Fibroblast of lung (primary cell): Measurements from ENCODE around the gene GRIK2. TPM values are rescaled to one million over a fixed set of nuclear protein-coding genes. Genes with fewer than 3 reads are reported as not detected.

ENCODE experiments used
- DNase-seq, 2 donors: peaks; one replicate each; pipeline versions ENCODE4 v3.0.0 to v3.0.0-alpha.2; 2010; ENCODE audit warnings: low read depth in 2 of 2
- H2AFZ ChIP-seq: 2 replicates; pipeline ENCODE4 v1.5.1; 2012; ENCODE audit warnings: low read length, control low read depth, inconsistent platforms
- H3K27ac ChIP-seq: 2 replicates; pipeline ENCODE4 v1.5.1; 2011; ENCODE audit warnings: low read length, control low read depth; ENCODE audit not compliant: insufficient read depth
- H3K27me3 ChIP-seq: 2 replicates; pipeline ENCODE4 v1.5.1; 2011; ENCODE audit warnings: mild to moderate bottlenecking, low read length; ENCODE audit not compliant: control insufficient read depth, insufficient read depth
- H3K36me3 ChIP-seq: 2 replicates; pipeline ENCODE4 v1.5.1; 2011; ENCODE audit warnings: low read length; ENCODE audit not compliant: control insufficient read depth, insufficient read depth
- H3K4me1 ChIP-seq: 2 replicates; pipeline ENCODE4 v1.5.1; 2011; ENCODE audit warnings: low read length; ENCODE audit not compliant: control insufficient read depth, insufficient read depth; ENCODE audit errors: extremely low read depth
- H3K4me2 ChIP-seq: 2 replicates; pipeline ENCODE4 v1.5.1; 2011; ENCODE audit warnings: low read length, control low read depth; ENCODE audit not compliant: insufficient read depth; ENCODE audit errors: extremely low read depth
- H3K4me3 ChIP-seq, 4 experiments: fragments of 200-600 bp in 1 of 4; sonication (generic) in 1 of 4; replicated peaks in 1 of 4; 2 replicates each; pipeline ENCODE4 v1.5.1; 2011 to 2016; ENCODE audit warnings: low read length in 4 of 4, low read depth in 3 of 4, mild to moderate bottlenecking in 3 of 4, control low read depth in 2 of 4, inconsistent platforms in 1 of 4, mixed read lengths in 1 of 4; ENCODE audit not compliant: insufficient read depth in 1 of 4; ENCODE audit errors: control extremely low read depth in 1 of 4
- H3K79me2 ChIP-seq: 2 replicates; pipeline ENCODE4 v1.5.1; 2012; ENCODE audit warnings: mild to moderate bottlenecking, low read length, inconsistent platforms; ENCODE audit not compliant: control insufficient read depth, insufficient read depth
- H3K9ac ChIP-seq: 2 replicates; pipeline ENCODE4 v1.5.1; 2011; ENCODE audit warnings: mild to moderate bottlenecking, low read length, control low read depth; ENCODE audit not compliant: insufficient read depth
- H3K9me3 ChIP-seq: 2 replicates; pipeline ENCODE4 v1.5.1; 2012; ENCODE audit warnings: low read depth, low read length; ENCODE audit not compliant: control insufficient read depth, insufficient read depth
- H4K20me1 ChIP-seq: 2 replicates; pipeline ENCODE4 v1.5.1; 2011; ENCODE audit warnings: low read length; ENCODE audit not compliant: control insufficient read depth, insufficient read depth; ENCODE audit errors: extremely low read depth
- CTCF ChIP-seq, 2 donors: IDR thresholded peaks in 1 of 2; conservative IDR thresholded peaks in 1 of 2; 1 replicate in 1 of 2; 2 replicates in 1 of 2; pipeline ENCODE4 v1.5.1; 2011 to 2012; ENCODE audit warnings: low read length in 2 of 2, control low read depth in 1 of 2, inconsistent platforms in 1 of 2, low read depth in 1 of 2, mild to moderate bottlenecking in 1 of 2
- EZH2 ChIP-seq: IDR thresholded peaks from 2 replicates; pipeline ENCODE4 v1.5.1; 2012; ENCODE audit warnings: low read length, control low read depth, mild to moderate bottlenecking; ENCODE audit errors: missing control alignments
- polyA plus RNA-seq, 2 donors: library from polyadenylated mRNA; depleted of rRNA in 1 of 2; stranded (reverse) in 1 of 2; unstranded in 1 of 2; fragments of >200 nt; gene quantifications; 2 replicates each; pipeline ENCODE4 v1.2.1, GENCODE V29; 2011 to 2012; ENCODE audit warnings: missing spikeins in 1 of 2
- total RNA-seq: library from RNA; depleted of rRNA; stranded (reverse); fragments of >200 nt; gene quantifications from 2 replicates; pipeline ENCODE4 v1.2.1, GENCODE V29; 2014

Gene GRIK2
- total and polyA plus RNA-seq, 2 donors (not counting 1 experiment from before 2014, with no cell fraction given): 0.33 to 0.40 TPM

GRCh38 chr6:101539510-101540245 lies 146.2 kb downstream of the GRIK2 start:
- TF ChIP-seq EZH2 (no peak), CTCF (conservative IDR thresholded peaks at IDR 0.05 in 1 of 2, IDR thresholded peaks at IDR 0.05 in 1 of 2; ENCODE audit: low read depth in 1 of 2, low read length in 2 of 2) (no peak)
- Histone ChIP-seq H3K79me2 (no peaks in the 10 kb centered on the region), H3K9ac (peak overlapping the region; percentile 21), H3K4me1 (no peaks in the 10 kb centered on the region), H3K27me3 (no peaks in the 10 kb centered on the region), H3K36me3 (no peaks in the 10 kb centered on the region), H2AFZ (no peak overlapping the region), H3K4me2 (peak overlapping the region; percentile 13), H3K27ac (no peak overlapping the region), H3K9me3 (no peaks in the 10 kb centered on the region), H3K4me3 (no peak overlapping the region), H4K20me1 (no peaks in the 10 kb centered on the region)
- DNase-seq: peak; percentile 25 to 82

DNA sequence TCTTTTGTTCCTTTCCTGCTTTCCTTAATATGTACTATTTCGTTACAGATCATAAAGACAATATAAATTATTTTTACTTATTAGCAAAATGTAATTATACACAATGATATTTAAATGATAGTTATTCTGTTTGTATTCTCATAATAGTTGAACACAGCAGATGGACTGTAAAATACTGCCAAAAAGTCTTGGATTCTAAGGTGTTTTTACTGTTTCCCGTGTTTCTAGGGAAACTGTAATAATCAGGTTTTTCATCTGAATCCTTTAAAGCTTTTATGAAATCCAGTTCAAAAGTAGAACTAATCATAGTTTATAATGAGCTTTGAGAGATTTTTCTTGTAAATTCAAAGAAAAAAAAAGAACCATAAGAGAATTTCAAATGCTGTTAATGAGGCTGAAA lies 148.4 kb downstream of the GRIK2 start:
- Histone ChIP-seq H3K4me3 (no peak overlapping the region), H3K27me3 (no peaks in the 10 kb centered on the region), H3K79me2 (no peaks in the 10 kb centered on the region), H4K20me1 (no peaks in the 10 kb centered on the region), H3K27ac (no peak overlapping the region), H3K4me2 (no peak overlapping the region), H2AFZ (no peak overlapping the region), H3K9ac (no peak overlapping the region), H3K36me3 (no peaks in the 10 kb centered on the region), H3K4me1 (no peaks in the 10 kb centered on the region), H3K9me3 (no peaks in the 10 kb centered on the region)
- DNase-seq: no peak
- TF ChIP-seq CTCF (conservative IDR thresholded peaks at IDR 0.05 in 1 of 2, IDR thresholded peaks at IDR 0.05 in 1 of 2; ENCODE audit: low read depth in 1 of 2, low read length in 2 of 2): no peak
- TF ChIP-seq EZH2: no peak

- H3K4me2 ChIP-seq: no peak overlapping the region
- H2AFZ ChIP-seq: no peak overlapping the region
- no peaks in the 10 kb centered on the region for H3K4me1 ChIP-seq
- H3K36me3 ChIP-seq: no peaks in the 10 kb centered on the region
- H3K9me3 ChIP-seq: no peaks in the 10 kb centered on the region
- no peak overlapping the region for H3K9ac ChIP-seq
- no peaks in the 10 kb centered on the region for H4K20me1 ChIP-seq
- no peak for DNase-seq
- H3K27ac ChIP-seq: no peak overlapping the region
- no peak overlapping the region for H3K4me3 ChIP-seq
- H3K79me2 ChIP-seq: no peaks in the 10 kb centered on the region
- no peaks in the 10 kb centered on the region for H3K27me3 ChIP-seq
- TF ChIP-seq CTCF (conservative IDR thresholded peaks at IDR 0.05 in 1 of 2, IDR thresholded peaks at IDR 0.05 in 1 of 2; ENCODE audit: low read depth in 1 of 2, low read length in 2 of 2) (no peak), EZH2 (no peak)
Observed at GRCh38 chr6:101543796-101544195, 150.3 kb downstream of the GRIK2 start.
